NCI-H748 (cell line): ENCODE measurements around the gene ZFAND3.

Experiments used
- DNase-seq: peaks from one replicate; lab custom pipeline; 2025; ENCODE audit not compliant: unreplicated experiment; lab: John Stamatoyannopoulos, UW

Gene ZFAND3

DNA sequence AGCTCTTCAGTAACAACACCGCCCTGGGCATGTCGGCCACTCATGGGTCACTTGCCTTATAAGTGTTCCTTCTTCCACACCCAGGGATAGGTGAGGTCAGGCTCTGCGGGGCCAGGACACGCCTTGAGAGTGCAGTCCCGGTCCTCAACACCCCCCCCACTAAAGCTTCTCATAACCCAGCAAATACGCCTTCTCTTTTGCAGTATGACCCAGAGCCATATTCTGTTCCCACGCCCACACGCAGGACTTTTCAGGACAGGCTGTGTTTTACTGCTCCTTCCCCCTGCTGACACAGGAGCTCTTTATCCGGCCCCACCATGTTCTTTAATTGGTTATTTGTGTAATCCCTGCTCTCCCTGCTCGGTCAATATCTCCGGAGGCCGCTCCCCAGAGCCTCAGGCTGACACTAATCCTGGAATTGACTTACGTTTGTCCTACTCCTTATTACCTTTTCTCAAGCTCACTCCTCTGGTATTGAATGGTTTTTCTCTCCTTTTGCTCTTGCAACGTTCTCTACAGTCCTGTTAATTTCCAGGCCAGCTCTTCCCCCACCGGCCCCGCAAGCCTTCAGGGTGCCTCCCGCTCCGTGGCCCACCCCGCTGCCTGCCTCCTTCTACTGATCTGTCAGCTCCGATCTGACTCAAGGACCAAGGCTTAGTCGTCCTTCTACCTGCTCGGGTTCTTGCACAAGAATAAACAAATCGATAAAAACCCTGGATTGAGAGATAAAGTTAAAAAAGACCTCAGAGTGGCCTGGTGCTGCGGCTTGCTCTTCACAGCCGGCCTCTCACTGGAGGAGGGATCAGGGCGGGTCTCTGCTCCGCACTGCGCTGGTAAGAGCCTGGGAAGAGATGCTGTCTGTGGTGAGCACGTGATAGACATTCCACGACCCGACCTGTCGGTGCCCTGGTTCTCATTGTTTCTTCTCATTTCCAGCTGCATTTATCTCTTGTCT lies 357.5 kb downstream of the ZFAND3 start:
- DNase-seq, result no peak

DNA sequence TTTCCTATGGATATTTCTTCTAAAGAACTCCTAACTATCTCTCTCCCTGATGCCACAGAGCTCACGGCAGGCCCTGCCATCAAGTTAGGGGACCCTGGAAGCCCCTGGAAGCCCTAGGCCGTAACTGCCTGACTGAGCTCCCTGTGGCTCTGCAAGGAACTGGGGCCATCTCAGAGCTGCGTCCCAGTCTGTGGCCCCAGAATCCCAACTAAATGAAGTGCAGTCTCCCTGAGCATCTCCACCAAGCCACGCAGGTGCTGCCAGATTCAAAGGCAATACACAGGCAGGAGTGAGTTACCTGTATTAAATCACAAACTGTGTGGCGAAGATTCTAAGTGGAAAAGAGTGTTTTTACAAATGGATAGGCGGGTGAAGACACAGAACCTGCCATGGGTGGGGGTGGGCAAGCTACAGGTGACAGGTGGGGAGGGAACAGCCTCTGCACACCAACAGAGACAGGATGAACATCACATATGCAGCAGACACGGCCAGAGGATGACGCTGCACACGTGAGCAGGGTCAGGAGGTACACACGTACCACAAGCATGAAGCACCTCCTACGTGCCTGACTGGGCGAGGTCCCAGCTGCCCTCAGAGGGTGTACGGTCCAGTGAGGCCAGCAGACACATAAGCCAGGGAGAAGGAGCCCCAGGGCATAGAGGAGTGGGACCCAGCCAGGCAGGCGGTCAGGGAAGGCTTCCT lies 358.5 kb downstream of the ZFAND3 start:
- DNase-seq, result no peak

DNA sequence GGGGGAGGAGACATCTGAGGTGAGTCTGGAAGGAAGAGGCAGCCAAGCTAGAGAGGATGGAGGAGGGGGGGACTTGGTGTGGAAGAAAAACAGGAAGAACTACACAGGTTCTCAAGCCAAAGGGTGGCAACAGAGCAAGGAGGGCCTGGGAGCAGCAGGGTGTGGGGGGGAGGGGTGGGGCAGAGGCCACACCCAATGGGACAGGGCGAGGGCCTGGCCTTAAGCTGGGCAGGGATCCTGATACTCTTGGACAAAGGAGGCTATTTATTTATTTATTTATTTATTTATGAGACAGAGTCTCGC lies 359.0 kb downstream of the ZFAND3 start:
- DNase-seq, result no peak

DNA sequence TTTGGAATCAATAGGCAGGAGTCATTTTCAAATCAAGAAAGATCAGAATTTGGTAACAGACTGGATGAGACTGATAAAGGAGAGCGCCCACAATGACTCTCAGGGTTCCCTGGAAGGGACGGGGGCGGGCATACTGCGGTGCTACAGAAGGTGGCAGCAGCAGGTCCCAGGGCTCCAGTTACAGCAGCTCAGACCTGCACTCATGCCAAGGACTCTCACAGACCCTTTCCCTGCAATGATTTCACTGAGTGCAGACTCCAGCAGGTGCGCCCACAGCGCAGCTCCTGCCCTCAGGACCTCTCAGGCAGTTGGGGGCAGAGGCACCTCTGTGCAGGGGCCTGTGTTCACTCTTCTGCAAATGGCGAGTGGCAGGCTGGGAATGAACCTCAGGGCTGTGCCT lies 359.8 kb downstream of the ZFAND3 start:
- peak; percentile 68 for DNase-seq

DNA sequence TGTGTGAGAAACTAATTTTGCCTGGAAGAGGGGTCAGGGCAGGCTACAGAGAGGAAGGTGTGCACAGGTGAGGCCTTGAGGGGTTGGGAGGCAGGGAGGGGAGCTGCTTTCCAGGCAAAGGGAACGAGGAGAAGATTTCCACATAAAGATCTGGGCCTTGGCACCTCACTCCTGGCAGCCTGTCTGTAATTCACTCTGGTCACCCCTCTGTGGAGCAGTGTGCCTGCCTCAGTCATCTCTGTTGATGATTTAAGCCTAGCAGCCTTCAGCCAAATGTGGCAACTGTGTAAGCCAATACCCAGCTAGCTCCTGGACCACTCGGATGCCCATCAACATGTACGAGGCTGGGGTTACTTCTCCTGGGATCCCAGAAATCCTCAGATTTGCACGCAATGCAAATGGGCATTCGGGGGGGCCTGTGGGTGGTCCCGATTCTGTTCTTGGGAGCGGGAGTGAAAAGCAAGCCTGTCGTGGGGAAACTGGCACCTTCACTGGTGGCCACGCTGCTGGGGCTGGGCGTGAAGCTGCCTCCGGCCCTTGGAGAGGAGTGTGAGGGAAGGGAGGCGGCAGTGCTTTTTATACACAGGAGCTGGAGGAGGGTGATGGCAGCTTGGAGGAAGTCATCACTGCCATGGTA lies 360.4 kb downstream of the ZFAND3 start:
- no peak for DNase-seq

DNA sequence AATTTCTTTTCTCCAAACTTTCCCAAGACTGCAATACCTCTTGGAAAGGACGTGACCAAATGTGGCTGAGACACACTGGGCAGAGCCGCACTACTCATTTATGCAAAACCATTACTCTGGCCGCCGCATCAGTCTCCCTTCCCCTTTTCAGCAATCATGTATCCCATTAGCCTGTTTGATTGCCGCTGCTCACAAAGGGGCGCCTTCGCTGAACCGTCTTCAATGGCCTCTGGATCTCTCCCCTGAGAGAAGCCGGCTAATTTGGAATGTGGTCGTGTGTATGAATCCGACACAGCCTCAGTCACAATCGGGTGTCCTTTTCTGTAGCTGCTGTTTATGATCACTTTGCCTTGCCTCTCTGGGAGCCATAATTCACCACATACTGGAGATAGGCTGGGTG lies 361.1 kb downstream of the ZFAND3 start:
- DNase-seq, result no peak

DNA sequence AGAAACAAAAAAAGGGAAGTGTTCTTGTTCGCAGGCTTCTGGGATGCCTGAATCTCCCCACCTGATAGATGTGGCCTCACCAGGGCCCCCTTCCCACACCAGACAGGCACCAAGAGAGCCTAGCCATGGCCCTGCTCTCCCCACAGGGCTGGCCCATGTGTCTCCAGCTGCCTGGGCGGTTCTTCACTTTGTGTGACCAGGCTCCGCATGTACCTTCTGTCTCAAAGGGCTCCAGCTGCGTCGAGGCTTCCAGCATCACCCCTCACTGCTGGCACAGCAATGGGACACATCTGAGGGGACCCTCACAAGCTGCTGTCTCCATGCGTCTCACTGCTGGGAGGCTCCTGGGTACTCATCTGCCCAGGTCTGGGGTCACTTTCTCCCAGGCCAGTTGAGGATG lies 362.9 kb downstream of the ZFAND3 start:
- no peak for DNase-seq

DNA sequence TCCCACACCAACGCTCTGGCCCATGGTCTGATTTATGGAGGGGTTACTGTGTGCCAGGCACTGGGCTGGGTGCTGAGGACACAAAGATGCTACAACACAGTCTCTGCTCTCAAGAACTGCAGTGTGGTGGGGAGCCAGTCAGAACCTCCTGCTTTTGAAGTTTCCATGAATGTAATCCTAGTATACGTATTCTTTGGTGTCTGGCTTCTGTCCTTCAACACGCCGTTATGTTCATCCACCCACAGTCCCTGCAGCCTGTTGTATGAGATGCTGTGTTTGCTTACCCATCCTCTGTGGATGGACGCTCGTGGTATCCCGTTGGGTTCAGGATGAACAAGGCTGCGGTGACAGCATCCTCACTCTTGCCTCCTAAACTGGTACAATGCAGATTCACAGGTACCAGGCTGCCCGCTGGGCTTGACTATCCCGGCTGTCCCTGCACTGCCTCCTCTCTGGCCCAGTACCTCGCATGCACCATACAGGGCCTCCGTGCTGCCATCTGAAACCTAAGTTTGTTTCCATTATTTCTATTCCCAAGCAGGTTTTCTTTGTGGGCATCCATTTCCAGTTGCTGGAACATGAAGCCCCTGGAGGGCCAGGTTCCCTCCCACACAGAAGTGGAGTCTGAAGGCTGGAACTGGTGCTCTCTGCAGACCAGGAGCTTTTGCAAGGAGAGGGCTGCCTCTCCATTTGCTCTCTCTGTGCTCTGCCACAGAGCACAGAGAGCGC lies 364.5 kb downstream of the ZFAND3 start:
- DNase-seq, result no peak

DNA sequence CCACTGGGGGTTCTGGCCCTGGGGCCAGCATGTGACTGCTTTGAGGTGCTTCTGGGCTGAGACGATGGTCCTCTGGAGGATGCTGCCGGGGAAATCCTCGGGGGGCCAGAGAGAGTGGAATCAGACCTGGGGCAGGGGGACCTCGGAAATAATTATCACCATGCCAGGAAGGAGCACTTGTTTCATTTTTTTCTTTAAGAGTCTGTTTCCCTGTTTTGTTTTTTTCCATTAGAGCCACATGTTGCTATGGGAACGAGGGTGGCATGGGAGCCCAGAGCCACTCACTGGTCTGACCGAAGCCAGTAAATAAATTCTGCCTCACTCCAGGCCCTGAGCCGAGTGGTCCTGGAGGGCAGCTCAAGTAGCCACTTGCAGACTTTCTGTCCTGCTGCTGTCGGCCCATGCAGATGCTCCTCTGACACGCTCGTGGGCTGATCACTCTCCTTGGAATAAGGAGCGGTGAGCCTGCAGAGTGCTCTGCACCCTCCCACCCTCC lies 365.1 kb downstream of the ZFAND3 start:
- peak; percentile 53 for DNase-seq

DNA sequence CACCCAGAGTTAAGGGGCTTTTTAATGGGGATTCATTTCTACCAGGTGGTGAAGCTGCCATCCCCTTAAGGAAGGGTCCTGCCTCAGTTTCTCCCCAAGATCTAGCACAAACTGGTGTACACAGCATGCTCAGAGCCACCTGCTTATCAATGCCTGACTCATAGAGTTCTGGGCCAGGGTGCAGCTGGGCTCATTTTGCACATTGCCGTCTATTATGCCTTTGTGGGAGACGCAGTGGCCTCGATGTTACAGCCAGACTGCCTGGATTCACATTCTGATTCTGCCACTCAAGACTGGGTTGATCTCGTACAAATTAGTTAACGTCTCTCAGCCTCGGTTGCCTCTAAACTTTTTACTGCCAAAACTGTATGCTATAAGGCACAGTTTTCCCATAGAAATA lies 365.7 kb downstream of the ZFAND3 start:
- DNase-seq, result no peak

DNA sequence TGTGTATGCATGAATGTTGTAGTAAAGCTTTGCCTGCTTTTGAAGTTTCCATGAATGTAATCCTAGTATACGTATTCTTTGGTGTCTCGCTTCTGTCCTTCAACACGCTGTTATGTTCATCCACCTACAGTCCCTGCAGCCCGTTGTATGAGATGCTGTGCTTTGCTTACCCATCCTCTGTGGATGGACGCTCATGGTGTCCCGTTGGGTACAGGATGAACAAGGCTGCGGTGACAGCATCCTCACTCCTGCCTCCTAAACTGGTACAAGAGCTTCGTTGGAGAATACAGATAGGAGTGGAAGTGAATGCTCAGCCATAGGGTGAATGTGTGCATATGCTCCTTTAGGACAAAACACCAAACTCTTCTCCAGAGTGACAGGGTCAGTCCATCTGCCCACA lies 366.2 kb downstream of the ZFAND3 start:
- DNase-seq, result no peak

DNA sequence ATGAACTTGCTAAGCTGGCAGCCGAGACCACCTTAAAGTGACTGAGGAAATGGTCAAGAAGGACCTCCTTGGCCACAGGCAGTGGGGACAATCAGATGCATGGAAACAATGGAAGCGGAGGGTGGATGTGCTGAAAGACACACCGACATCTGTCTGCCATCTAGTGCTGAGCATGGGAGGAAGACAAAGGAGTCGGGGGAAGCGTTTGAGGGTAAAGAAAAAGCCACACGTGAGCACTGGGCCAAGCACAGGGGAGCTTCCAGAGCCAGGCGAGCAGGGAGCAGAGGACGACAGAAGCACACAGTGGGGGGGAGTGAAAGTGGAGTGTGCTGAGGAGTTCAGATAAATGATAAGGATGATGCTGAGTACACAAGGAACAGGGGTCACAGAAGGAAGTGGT lies 367.8 kb downstream of the ZFAND3 start:
- DNase-seq, result no peak

DNA sequence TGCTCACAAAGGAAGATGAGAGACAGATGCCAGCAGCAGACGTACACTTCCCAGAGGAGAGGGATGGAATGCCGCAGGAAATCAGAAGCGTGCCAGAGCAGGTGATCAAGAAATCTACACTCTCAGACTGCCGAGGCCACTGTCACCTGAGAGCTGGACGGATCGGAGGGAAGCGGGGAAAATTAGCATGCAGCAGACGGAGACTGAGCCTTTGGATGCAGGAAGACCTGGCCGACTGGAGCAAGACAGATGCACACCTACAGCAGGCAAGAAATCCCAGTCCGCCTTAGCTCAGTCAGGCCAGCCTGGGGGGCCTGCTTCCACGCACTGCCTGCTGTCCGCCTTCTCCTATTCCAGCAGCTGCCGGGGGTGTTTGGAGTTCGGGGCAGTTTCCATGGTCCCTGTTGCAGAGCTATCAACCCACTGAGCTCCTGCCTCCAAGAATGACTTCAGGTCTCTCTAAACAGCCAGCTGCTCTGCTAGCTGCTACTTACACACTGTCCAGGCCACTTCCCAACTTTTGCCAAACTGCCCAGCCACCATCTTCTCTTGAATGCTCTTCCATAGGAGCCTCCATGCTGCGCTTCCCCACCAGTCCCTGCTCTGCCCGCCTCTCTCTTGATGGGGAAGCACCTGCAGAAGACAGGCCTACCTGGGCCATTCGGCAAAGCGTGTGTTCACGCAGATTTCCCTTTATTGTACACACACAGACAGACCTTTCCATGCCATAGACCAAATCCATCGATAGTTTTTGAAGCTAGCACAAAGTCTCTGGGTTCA lies 368.5 kb downstream of the ZFAND3 start:
- DNase-seq, result no peak

DNA sequence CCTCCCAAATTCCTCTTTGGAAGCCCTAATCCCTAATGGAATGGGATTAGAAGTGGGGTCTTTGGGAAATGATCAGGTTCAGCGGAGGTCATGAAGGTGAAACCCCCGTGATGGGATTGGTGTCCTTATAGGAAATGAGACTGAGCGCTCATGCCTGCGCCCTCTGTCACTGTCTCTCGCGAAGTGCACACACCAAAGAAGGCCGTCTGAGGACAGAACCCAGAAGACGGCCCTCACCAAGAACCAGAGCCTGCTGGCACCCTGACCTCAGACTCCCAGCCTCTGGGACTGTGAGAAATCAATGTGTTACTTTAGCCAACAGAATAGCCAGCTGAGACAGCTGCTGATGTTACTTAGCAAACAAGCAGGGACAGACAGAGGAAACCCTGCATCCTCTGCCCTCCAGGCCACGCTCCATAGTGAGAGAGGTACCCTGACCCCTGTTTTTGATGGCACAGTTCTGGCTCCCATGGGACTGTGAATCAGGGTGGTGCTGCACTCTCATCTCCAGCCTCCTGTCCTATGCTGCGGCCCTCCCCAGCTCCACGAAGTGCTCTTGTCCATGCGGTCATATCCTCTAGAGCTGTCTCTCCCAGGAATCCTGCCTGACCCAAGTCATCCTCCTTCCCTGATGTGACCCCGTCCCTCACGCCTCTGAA lies 369.3 kb downstream of the ZFAND3 start:
- no peak for DNase-seq

DNA sequence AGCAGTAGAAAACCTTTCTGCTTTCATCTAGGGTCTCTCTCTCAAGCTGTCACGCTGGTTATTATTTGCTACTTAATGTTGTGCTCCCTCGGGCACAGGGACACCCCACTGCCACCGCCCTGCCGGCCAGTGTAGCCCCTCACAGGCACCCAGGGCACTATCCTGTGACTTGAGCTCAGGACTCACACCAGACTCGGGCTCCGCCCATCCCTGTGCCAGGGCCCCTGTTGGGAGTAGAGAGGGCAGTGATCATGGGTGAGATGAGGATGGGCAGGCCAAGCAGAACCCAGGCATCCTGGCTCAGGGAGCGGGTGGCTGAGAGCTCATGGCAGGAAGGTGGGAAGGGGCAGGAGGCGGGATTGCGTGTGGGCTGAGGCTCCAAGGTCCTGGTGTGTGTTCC lies 371.9 kb downstream of the ZFAND3 start:
- DNase-seq, result peak; percentile 35

DNA sequence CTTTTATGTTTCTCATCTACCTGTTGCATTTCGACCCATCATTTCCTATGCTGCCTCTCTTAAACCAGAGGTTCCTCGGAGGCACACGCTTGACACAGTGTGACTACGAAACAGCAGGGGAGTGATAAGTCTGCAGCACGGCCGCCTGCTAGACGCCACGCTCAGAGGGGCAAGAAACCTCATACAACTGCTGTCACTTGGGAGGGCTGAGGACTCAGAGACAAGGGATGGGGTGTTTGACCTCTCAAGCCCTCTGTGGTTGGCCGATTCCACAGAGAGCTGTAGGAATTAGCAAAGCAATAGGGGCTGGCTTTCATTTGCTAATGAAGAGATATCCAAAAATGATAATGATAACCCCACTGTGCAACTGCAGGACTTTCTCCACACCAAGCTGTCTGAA lies 372.5 kb downstream of the ZFAND3 start:
- DNase-seq, result peak; percentile 76

DNA sequence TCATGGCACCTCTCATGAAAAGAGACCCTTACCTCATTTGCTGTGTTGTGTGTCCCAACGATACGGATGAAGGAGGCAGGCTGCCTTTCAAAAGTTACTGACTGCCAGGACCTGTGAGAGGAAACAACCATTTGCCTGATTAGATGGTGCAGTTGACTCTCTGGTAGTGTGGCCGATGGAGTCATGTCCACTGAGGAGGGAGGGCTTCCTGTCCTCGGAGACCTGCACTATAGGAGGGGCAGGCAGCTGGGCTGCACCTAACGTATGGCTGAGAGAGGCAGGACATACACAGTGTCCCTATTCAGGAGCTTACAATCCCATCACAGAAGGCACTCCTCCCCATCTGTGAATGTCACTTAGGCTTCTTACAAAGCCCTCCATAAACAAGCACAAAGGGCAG lies 373.0 kb downstream of the ZFAND3 start:
- DNase-seq, result peak; percentile 94

DNA sequence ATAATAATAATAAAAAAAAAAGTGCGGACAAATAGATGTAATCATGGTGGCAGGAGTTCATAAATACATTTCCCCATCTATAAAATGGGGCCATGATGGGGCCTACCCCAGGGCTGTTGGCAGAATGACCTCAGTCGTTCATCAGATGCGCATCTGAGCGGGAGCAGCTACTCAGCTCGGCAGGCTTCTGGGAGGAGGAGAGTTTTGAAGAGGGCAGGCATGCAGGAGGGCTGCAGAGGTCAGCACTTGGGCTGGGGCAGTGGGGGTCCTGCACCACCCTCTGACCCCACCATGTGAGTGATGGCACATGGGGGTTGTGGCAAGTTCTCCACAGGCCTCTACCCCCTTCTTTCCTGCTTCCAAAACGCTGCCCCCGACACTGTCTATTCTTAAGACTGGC lies 373.5 kb downstream of the ZFAND3 start:
- DNase-seq, result peak; percentile 68

DNA sequence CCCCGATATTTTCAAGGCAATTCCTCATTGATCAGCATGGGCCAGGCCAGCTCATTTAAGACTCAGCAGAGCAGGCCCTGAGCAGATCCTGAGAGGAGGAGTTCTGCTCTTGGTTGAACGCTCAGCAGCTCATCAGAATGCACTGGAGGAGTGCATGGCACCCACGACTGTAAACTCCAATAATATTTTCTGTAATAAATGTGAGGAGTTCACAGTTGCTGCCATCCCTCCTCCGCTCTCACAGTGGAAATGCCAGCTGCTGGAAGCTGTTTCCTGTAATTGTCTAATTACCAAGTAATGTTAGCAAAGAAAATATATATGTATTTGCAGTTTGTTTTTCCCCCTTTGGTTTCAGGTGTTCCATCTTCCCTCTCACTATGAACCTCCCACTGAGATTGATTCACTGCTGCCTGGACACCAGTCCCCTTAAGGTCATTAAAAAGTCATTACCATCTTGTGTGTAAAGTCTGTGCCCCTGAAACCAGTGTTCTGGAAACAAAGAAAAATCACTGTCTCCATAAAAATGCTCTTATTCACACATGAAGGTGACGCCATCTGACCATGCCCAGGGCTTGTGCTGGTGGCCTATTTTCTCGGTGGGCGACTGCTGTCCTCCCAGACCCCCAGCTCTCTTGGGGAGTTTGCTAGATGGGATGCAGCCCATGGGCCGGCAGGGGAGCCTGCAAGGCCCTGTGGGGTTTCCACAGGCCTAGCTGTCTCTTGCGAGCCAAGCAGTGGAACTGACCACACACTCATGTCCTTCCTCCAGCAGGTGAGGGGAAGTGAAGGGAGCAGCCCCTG lies 374.2 kb downstream of the ZFAND3 start:
- peak; percentile 99 for DNase-seq
